ENCODE data around the gene RNF141. TPM values are rescaled to one million over a fixed set of nuclear protein-coding genes. Genes with fewer than 3 reads are reported as not detected.

RNF141 gene
- polyA plus RNA-seq, 1 experiment, result 34.8 TPM

GRCh38 chr11:10543782-10544181 is 2.8 kb upstream of the RNF141 start:
- CTCF ChIA-PET, result no interaction called here
- no peak for DNase-seq (ENCODE audit: low read depth, low spot score)

GRCh38 chr11:10542776-10543175 is 1.8 kb upstream of the RNF141 start:
- no peak for TF ChIP-seq CTCF (IDR thresholded peaks at IDR 0.05; ENCODE audit: low read depth, low read length)
- ChIA-PET POLR2A (no interaction called here), CTCF (interaction anchor here (1.2 to 3.9 kb wide), 2 partner anchors 11 to 31 kb away, joined by 3 to 44 read pairs; no protein-coding TSS in a partner anchor)
- no peak overlapping the region for H3K27ac ChIP-seq (ENCODE audit: low read depth, low read length)
- no peak for DNase-seq (ENCODE audit: low read depth, low spot score)
- H3K4me3 ChIP-seq (ENCODE audit: low read depth, low read length), result no peak overlapping the region
- H3K9me3 ChIP-seq (ENCODE audit: control insufficient read depth, insufficient read depth, low read length), result peaks cover 16% of the 10 kb centered on the region
- H3K27me3 ChIP-seq (ENCODE audit: control insufficient read depth, insufficient read depth, low read length), result no peaks in the 10 kb centered on the region

More at GRCh38 chr11:10543782-10544181, 2.8 kb upstream of the RNF141 start:
- POLR2A ChIA-PET, result no interaction called here
- no peak overlapping the region for H3K27ac ChIP-seq (ENCODE audit: low read depth, low read length)
- H3K27me3 ChIP-seq (ENCODE audit: control insufficient read depth, insufficient read depth, low read length), result no peaks in the 10 kb centered on the region
- H3K4me3 ChIP-seq (ENCODE audit: low read depth, low read length), result no peak overlapping the region
- H3K9me3 ChIP-seq (ENCODE audit: control insufficient read depth, insufficient read depth, low read length), result peaks cover 16% of the 10 kb centered on the region
- TF ChIP-seq CTCF (IDR thresholded peaks at IDR 0.05; ENCODE audit: low read depth, low read length), result no peak

GRCh38 chr11:10541561-10541930 is 559 bp upstream of the RNF141 start:
- Histone ChIP-seq H3K9me3 (ENCODE audit: control insufficient read depth, insufficient read depth, low read length) (peaks cover 16% of the 10 kb centered on the region), H3K27me3 (ENCODE audit: control insufficient read depth, insufficient read depth, low read length) (no peaks in the 10 kb centered on the region), H3K27ac (ENCODE audit: low read depth, low read length) (no peak overlapping the region), H3K4me3 (ENCODE audit: low read depth, low read length) (peak overlapping the region; percentile 86)
- TF ChIP-seq CTCF (IDR thresholded peaks at IDR 0.05; ENCODE audit: low read depth, low read length), result no peak
- ChIA-PET POLR2A (interaction anchor here (0.8 to 2.1 kb wide), 7 partner anchors 14 to 739 kb away, joined by 3 to 10 read pairs (median 5); partner anchors contain the start of gene ADM), CTCF (interaction anchor here (0.5 to 3.9 kb wide), 31 partner anchors 10 to 814 kb away, joined by 3 to 44 read pairs (median 4); no protein-coding TSS in a partner anchor)
- DNase-seq (ENCODE audit: low read depth, low spot score), result no peak

- CTCF ChIA-PET, result interaction anchor here (0.6 to 3.9 kb wide), 36 partner anchors 9 to 235 kb away, joined by 3 to 44 read pairs (median 5); partner anchors contain the start of gene AMPD3
- TF ChIP-seq CTCF (IDR thresholded peaks at IDR 0.05; ENCODE audit: low read depth, low read length), result no peak
- peak overlapping the region; percentile 84 for H3K27ac ChIP-seq (ENCODE audit: low read depth, low read length)
- no peak for DNase-seq (ENCODE audit: low read depth, low spot score)
- POLR2A ChIA-PET, result interaction anchor here (0.6 to 2.1 kb wide), 12 partner anchors 13 to 1080 kb away, joined by 3 to 10 read pairs (median 4); partner anchors contain the start of gene ADM
- peaks cover 16% of the 10 kb centered on the region for H3K9me3 ChIP-seq (ENCODE audit: control insufficient read depth, insufficient read depth, low read length)
- H3K27me3 ChIP-seq (ENCODE audit: control insufficient read depth, insufficient read depth, low read length), result no peaks in the 10 kb centered on the region
- peak overlapping the region; percentile 86 for H3K4me3 ChIP-seq (ENCODE audit: low read depth, low read length)
These were observed 457 bp downstream of the RNF141 start for GRCh38 chr11:10540546-10540914.

GRCh38 chr11:10539339-10539738 is 1.6 kb downstream of the RNF141 start:
- H3K9me3 ChIP-seq (ENCODE audit: control insufficient read depth, insufficient read depth, low read length), result peaks cover 8% of the 10 kb centered on the region
- DNase-seq (ENCODE audit: low read depth, low spot score), result no peak
- H3K27ac ChIP-seq (ENCODE audit: low read depth, low read length), result no peak overlapping the region
- no peaks in the 10 kb centered on the region for H3K27me3 ChIP-seq (ENCODE audit: control insufficient read depth, insufficient read depth, low read length)
- H3K4me3 ChIP-seq (ENCODE audit: low read depth, low read length), result no peak overlapping the region; the same call in 1 of the 2 replicates
- TF ChIP-seq CTCF (IDR thresholded peaks at IDR 0.05; ENCODE audit: low read depth, low read length), result no peak
- ChIA-PET POLR2A (interaction anchor here (2.1 kb wide), 1 partner anchor 11 kb away, joined by 10 read pairs; no protein-coding TSS in a partner anchor), CTCF (interaction anchor here (1.6 to 3.9 kb wide), 4 partner anchors 8 to 169 kb away, joined by 5 to 44 read pairs (median 6); no protein-coding TSS in a partner anchor)
